ENCODE measurements around the gene SHFL.

GRCh38 chr19:10052602-10053360, 33.3 kb upstream of the SHFL start:
- TF ChIP-seq TCF7L2 (IDR thresholded peaks at IDR 0.05; ENCODE audit: borderline replicate concordance, low read depth, low read length) (no peak), ZNF24 (tag by site-specific recombination; IDR thresholded peaks at IDR 0.05) (no peak), CTCF (tag by site-specific recombination; IDR thresholded peaks at IDR 0.05) (no peak), ZNF639 (tag by site-specific recombination; IDR thresholded peaks at IDR 0.05) (no peak), ZIC2 (tag by site-specific recombination; IDR thresholded peaks at IDR 0.05) (no peak), ZNF514 (tag by site-specific recombination; IDR thresholded peaks at IDR 0.05) (no peak), ZNF350 (tag by site-specific recombination; IDR thresholded peaks at IDR 0.05) (no peak), REST (tag by site-specific recombination; IDR thresholded peaks at IDR 0.05) (no peak), ZNF571 (tag by site-specific recombination; IDR thresholded peaks at IDR 0.05) (no peak), ZNF280D (tag by site-specific recombination; IDR thresholded peaks at IDR 0.05) (no peak), ZNF175 (tag by site-specific recombination; IDR thresholded peaks at IDR 0.05) (no peak)
- TF ChIP-seq, protein P1, sequence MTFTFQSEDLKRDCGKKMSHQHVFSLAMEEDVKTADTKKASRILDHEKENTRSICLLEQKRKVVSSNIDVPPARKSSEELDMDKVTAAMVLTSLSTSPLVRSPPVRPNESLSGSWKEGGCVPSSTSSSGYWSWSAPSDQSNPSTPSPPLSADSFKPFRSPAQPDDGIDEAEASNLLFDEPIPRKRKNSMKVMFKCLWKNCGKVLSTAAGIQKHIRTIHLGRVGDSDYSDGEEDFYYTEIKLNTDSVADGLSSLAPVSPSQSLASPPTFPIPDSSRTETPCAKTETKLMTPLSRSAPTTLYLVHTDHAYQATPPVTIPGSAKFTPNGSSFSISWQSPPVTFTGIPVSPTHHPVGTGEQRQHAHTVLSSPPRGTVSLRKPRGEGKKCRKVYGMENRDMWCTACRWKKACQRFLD (tag by site-specific recombination; IDR thresholded peaks at IDR 0.05): no peak
- TF ChIP-seq, protein P2, sequence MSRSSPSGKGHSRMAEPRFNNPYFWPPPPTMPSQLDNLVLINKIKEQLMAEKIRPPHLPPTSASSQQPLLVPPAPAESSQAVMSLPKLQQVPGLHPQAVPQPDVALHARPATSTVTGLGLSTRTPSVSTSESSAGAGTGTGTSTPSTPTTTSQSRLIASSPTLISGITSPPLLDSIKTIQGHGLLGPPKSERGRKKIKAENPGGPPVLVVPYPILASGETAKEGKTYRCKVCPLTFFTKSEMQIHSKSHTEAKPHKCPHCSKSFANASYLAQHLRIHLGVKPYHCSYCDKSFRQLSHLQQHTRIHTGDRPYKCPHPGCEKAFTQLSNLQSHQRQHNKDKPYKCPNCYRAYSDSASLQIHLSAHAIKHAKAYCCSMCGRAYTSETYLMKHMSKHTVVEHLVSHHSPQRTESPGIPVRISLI (tag by site-specific recombination; IDR thresholded peaks at IDR 0.05): no peak

Data from HEK293 (cell line).